Activated CD8-positive, alpha-beta memory T cell treated with anti-CD3 and anti-CD28 coated beads for 48 hours (primary cell): Measurements from ENCODE around the gene HOPX.
A peak's percentile ranks its signal among the peaks of the same experiment; 100 is the strongest.
"Not testable (repeated sequence)": the region's sequence is repeated elsewhere in the genome, so short reads cannot be mapped to it uniquely, and the experiment has no call there.

Source experiments
- DNase-seq, 3 experiments: peaks; one replicate each; pipeline ENCODE4 v3.0.0-alpha.2; 2020; ENCODE audit warnings: low read depth in 2 of 3, low spot score in 2 of 3

Gene HOPX

GRCh38 chr4:56689201-56689969, 8.3 kb upstream of the HOPX start:
- DNase-seq, result no peak

- DNase-seq, result no peak
Measured at GRCh38 chr4:56688094-56688647, 7.1 kb upstream of the HOPX start.

GRCh38 chr4:56686537-56687231, 5.6 kb upstream of the HOPX start:
- no peak for DNase-seq

GRCh38 chr4:56684320-56685050, 3.4 kb upstream of the HOPX start:
- DNase-seq, result no peak

GRCh38 chr4:56683455-56683854, 2.4 kb upstream of the HOPX start:
- DNase-seq, result no peak

- no peak for DNase-seq
Measured at GRCh38 chr4:56681853-56682525, 893 bp upstream of the HOPX start.

GRCh38 chr4:56680266-56680665, 830 bp downstream of the HOPX start:
- DNase-seq, result no peak

- no peak for DNase-seq
Measured at GRCh38 chr4:56677711-56678110, 3.4 kb downstream of the HOPX start.

GRCh38 chr4:56674984-56675383, 6.1 kb downstream of the HOPX start:
- no peak for DNase-seq

GRCh38 chr4:56671860-56672259, 9.2 kb downstream of the HOPX start:
- DNase-seq, result no peak

GRCh38 chr4:56671373-56671772, 9.7 kb downstream of the HOPX start:
- DNase-seq, result no peak

- DNase-seq, result no peak
Measured at GRCh38 chr4:56668267-56668666, 12.8 kb downstream of the HOPX start.

GRCh38 chr4:56667396-56667795, 13.7 kb downstream of the HOPX start:
- not testable (repeated sequence) for DNase-seq

GRCh38 chr4:56666279-56666678, 14.8 kb downstream of the HOPX start:
- no peak for DNase-seq

- no peak for DNase-seq
Measured at GRCh38 chr4:56665781-56666180, 15.3 kb downstream of the HOPX start.

- no peak for DNase-seq
Measured at GRCh38 chr4:56662782-56663468, 18.2 kb downstream of the HOPX start.

GRCh38 chr4:56659946-56660345, 21.1 kb downstream of the HOPX start:
- DNase-seq, result no peak

GRCh38 chr4:56658528-56658927, 22.6 kb downstream of the HOPX start:
- DNase-seq, result no peak

GRCh38 chr4:56657818-56658217, 23.3 kb downstream of the HOPX start:
- DNase-seq, result no peak

GRCh38 chr4:56657128-56657527, 24.0 kb downstream of the HOPX start:
- DNase-seq, result no peak

GRCh38 chr4:56656346-56656643, 24.8 kb downstream of the HOPX start:
- DNase-seq, result peak; percentile 38 to 48 (median 38)
